SK-N-SH (cell line): ENCODE results near the gene STK39. TPM values are rescaled to one million over a fixed set of nuclear protein-coding genes. Genes with fewer than 3 reads are reported as not detected.

Experiments used
- CTCF ChIA-PET: fragments of 300-600, 350-600 bp; formaldehyde crosslinking; extraction: SDS; loops from one replicate; lab custom pipeline; 2021; lab: Yijun Ruan, JAX
- POLR2A ChIA-PET: fragments of 350-600 bp; sonication (Branson Sonifier 250); formaldehyde crosslinking; extraction: SDS; loops from one replicate; lab custom pipeline; 2020; ENCODE audit warnings: antibody characterized with exemption, inconsistent platforms; lab: Yijun Ruan, JAX
- DNase-seq: peaks from one replicate; pipeline ENCODE4 v3.0.0; 2012
- H2AFZ ChIP-seq: fragments of 200-600 bp; sonication (generic); 2 replicates; pipeline ENCODE4 v1.8.1; 2016; ENCODE audit warnings: antibody characterized with exemption, mild to moderate bottlenecking, low read depth
- H3F3A ChIP-seq: fragments of 200-600 bp; sonication (generic); replicated peaks from 2 replicates; pipeline ENCODE3; 2016; ENCODE audit warnings: antibody characterized with exemption, mild to moderate bottlenecking; ENCODE audit not compliant: insufficient read depth
- H3K27ac ChIP-seq, 2 experiments: fragments of 200-500 bp in 1 of 2; fragments of 200-600 bp in 1 of 2; sonication (Bioruptor generic) in 1 of 2; sonication (generic), shearing (Covaris generic) in 1 of 2; 2 replicates each; pipeline versions ENCODE4 v1.5.1 to v1.6.1; 2014 to 2016; ENCODE audit warnings: low read depth in 2 of 2, inconsistent platforms in 1 of 2, low read length in 1 of 2, mild to moderate bottlenecking in 1 of 2, mixed read lengths in 1 of 2
- H3K27me3 ChIP-seq: fragments of 200-600 bp; sonication (generic), shearing (Covaris generic); 2 replicates; pipeline ENCODE4 v1.6.1; 2016; ENCODE audit warnings: mixed run types; ENCODE audit not compliant: insufficient read depth
- H3K36me3 ChIP-seq, 2 experiments: fragments of 200-500 bp in 1 of 2; fragments of 200-600 bp in 1 of 2; sonication (Bioruptor generic) in 1 of 2; sonication (generic) in 1 of 2; replicated peaks in 1 of 2; 2 replicates each; pipeline versions ENCODE3 to v1.5.1; 2014 to 2016; ENCODE audit warnings: low read length in 1 of 2, mild to moderate bottlenecking in 1 of 2; ENCODE audit not compliant: insufficient read depth in 2 of 2, control insufficient read depth in 1 of 2
- H3K4me1 ChIP-seq, 2 experiments: fragments of 200-500 bp in 1 of 2; fragments of 200-600 bp in 1 of 2; sonication (Bioruptor generic) in 1 of 2; sonication (generic), shearing (Covaris generic) in 1 of 2; 2 replicates each; pipeline versions ENCODE4 v1.5.1 to v1.6.1; 2014 to 2016; ENCODE audit warnings: low read depth in 1 of 2, low read length in 1 of 2, mixed run types in 1 of 2; ENCODE audit not compliant: insufficient read depth in 2 of 2, control insufficient read depth in 1 of 2
- H3K4me2 ChIP-seq: fragments of 200-600 bp; sonication (generic), shearing (Covaris generic); 2 replicates; pipeline ENCODE4 v1.6.1; 2017; ENCODE audit warnings: mixed run types
- H3K4me3 ChIP-seq, 2 experiments: fragments of 200-500 bp in 1 of 2; fragments of 200-600 bp in 1 of 2; sonication (Bioruptor generic) in 1 of 2; sonication (generic), shearing (Covaris generic) in 1 of 2; 2 replicates each; pipeline versions ENCODE4 v1.5.1 to v1.8.1; 2014 to 2016; ENCODE audit warnings: low read depth in 2 of 2, inconsistent platforms in 1 of 2, low read length in 1 of 2, mild to moderate bottlenecking in 1 of 2, mixed read lengths in 1 of 2, moderate library complexity in 1 of 2
- H3K79me2 ChIP-seq: fragments of 200-600 bp; sonication (generic); 2 replicates; pipeline ENCODE4 v1.8.1; 2017; ENCODE audit warnings: mild to moderate bottlenecking; ENCODE audit not compliant: insufficient read depth
- H3K9ac ChIP-seq: fragments of 200-600 bp; sonication (generic); 2 replicates; pipeline ENCODE4 v1.6.1; 2017; ENCODE audit warnings: mixed run types
- H3K9me2 ChIP-seq: fragments of 200-600 bp; sonication (generic); 2 replicates; pipeline ENCODE4 v1.6.1; 2017; ENCODE audit warnings: mixed run types
- H3K9me3 ChIP-seq: fragments of 200-600 bp; sonication (generic); 2 replicates; pipeline ENCODE4 v1.6.1; 2017; ENCODE audit warnings: mixed run types, mild to moderate bottlenecking, moderate library complexity
- H4K20me1 ChIP-seq: fragments of 200-600 bp; sonication (generic); 2 replicates; pipeline ENCODE4 v1.6.1; 2017; ENCODE audit warnings: mild to moderate bottlenecking, mixed run types; ENCODE audit not compliant: insufficient read depth
- CTCF ChIP-seq: fragments of 200-600 bp; sonication (generic); IDR thresholded peaks from 2 replicates; pipeline ENCODE4 v1.6.1; 2017; ENCODE audit warnings: antibody characterized with exemption, mild to moderate bottlenecking, moderate library complexity
- EP300 ChIP-seq, 2 experiments: IDR thresholded peaks; 2 replicates each; pipeline versions ENCODE4 v1.4.0 to v1.6.1; 2012; ENCODE audit warnings: borderline replicate concordance in 1 of 2, low read depth in 1 of 2, low read length in 1 of 2
- EZH2phosphoT487 ChIP-seq: fragments of 200-600 bp; sonication (generic); IDR thresholded peaks from 2 replicates; pipeline ENCODE4 v1.6.1; 2017; ENCODE audit warnings: low read depth, mixed run types, mild to moderate bottlenecking, antibody characterized with exemption, moderate library complexity, borderline replicate concordance
- FOSL2 ChIP-seq: IDR thresholded peaks from 2 replicates; pipeline ENCODE4 v1.4.0; 2012; ENCODE audit warnings: low read depth, mild to moderate bottlenecking, moderate library complexity, borderline replicate concordance
- FOXM1 ChIP-seq: IDR thresholded peaks from 2 replicates; pipeline ENCODE4 v1.4.0; 2012; ENCODE audit warnings: low read depth, mild to moderate bottlenecking
- JUND ChIP-seq: IDR thresholded peaks from 2 replicates; pipeline ENCODE4 v1.4.0; 2012
- MAX ChIP-seq: IDR thresholded peaks from 2 replicates; pipeline ENCODE4 v1.4.0; 2012; ENCODE audit warnings: low read depth
- NFIC ChIP-seq: IDR thresholded peaks from 2 replicates; pipeline ENCODE4 v1.4.0; 2012; ENCODE audit warnings: borderline replicate concordance
- RFX5 ChIP-seq: IDR thresholded peaks from 2 replicates; pipeline ENCODE4 v1.6.1; 2012; ENCODE audit warnings: mild to moderate bottlenecking, improper control_type of control experiment, low read length
- TCF12 ChIP-seq: IDR thresholded peaks from 2 replicates; pipeline ENCODE4 v1.4.0; 2012
- TEAD4 ChIP-seq: IDR thresholded peaks from 2 replicates; pipeline ENCODE4 v1.4.0; 2012; ENCODE audit warnings: mild to moderate bottlenecking, borderline replicate concordance; ENCODE audit not compliant: insufficient read depth
- YY1 ChIP-seq: IDR thresholded peaks from 2 replicates; pipeline ENCODE4 v1.4.0; 2012; ENCODE audit warnings: low read depth, mild to moderate bottlenecking
- WGBS: methylation state at CpG from one replicate; pipeline ENCODE4 v1.1.6; 2017; ENCODE audit warnings: low lambda C conversion rate; 5-methylcytosine and 5-hydroxymethylcytosine counted together
- polyA plus RNA-seq, 3 experiments: library from polyadenylated mRNA; depleted of rRNA; stranded (reverse); fragments of >200 nt; gene quantifications; 2 replicates each; pipeline ENCODE4 v1.2.3, GENCODE V29; 2012

Gene STK39
- polyA plus RNA-seq, 1 of the 3 experiments (the other 2 are of a cell fraction): 9.6 TPM

GRCh38 chr2:168222088-168222487 is 25.3 kb downstream of the STK39 start:
- ChIA-PET CTCF (no interaction called here), POLR2A (no interaction called here)
- Histone ChIP-seq H4K20me1 (0 out of 2 replicates have a peak, but pooled peaks cover under 1% of the 10 kb centered on the region), H3K79me2 (peaks cover 65% of the 10 kb centered on the region), H3K4me3 (no peak overlapping the region), H3K9me3 (no peaks in the 10 kb centered on the region), H2AFZ (no peak overlapping the region), H3F3A (peaks cover 9% of the 10 kb centered on the region), H3K36me3 (no peaks in the 10 kb centered on the region), H3K4me1 (peaks cover 0 to 6% of the 10 kb centered on the region in 2 experiments; a peak in 3 of 4 replicates), H3K27ac (no peak overlapping the region), H3K9ac (no peak overlapping the region), H3K4me2 (no peak overlapping the region), H3K27me3 (no peaks in the 10 kb centered on the region), H3K9me2 (no peaks in the 10 kb centered on the region)
- 98% methylated on average over 3 of the region's 3 CpGs for WGBS
- TF ChIP-seq JUND: no peak
- TF ChIP-seq TCF12: no peak
- no peak for TF ChIP-seq YY1
- no peak for TF ChIP-seq MAX
- no peak for DNase-seq

- no peak overlapping the region for H2AFZ ChIP-seq
- H3F3A ChIP-seq: peaks cover 9% of the 10 kb centered on the region
- H3K79me2 ChIP-seq: peaks cover 63% of the 10 kb centered on the region
- WGBS: 80% methylated on average over 11 of the region's 11 CpGs
- ChIA-PET CTCF (no interaction called here), POLR2A (no interaction called here)
- H3K9me3 ChIP-seq: no peaks in the 10 kb centered on the region
- DNase-seq: no peak
- H3K27me3 ChIP-seq: no peaks in the 10 kb centered on the region
- H3K4me3 ChIP-seq: no peak overlapping the region
- H4K20me1 ChIP-seq: peaks cover 7% of the 10 kb centered on the region; the same call in 1 of the 2 replicates
- H3K4me1 ChIP-seq: peaks cover under 1 to 12% of the 10 kb centered on the region in 2 experiments
- no peaks in the 10 kb centered on the region for H3K9me2 ChIP-seq
- TF ChIP-seq NFIC (peak; percentile 22; the same call in 1 of the 2 replicates), CTCF (no peak), MAX (no peak), FOXM1 (no peak), YY1 (no peak), EP300 (IDR thresholded peaks at IDR 0.05; ENCODE audit: borderline replicate concordance in 1 of 2, low read depth in 1 of 2, low read length in 1 of 2) (0 out of 4 replicates have a peak, but pooled peaks of 1 of the 2 experiments have one; percentile 21), EZH2phosphoT487 (no peak), TEAD4 (no peak), RFX5 (no peak), FOSL2 (no peak)
- 0 out of 2 replicates have a peak overlapping the region, but pooled peaks have one; percentile 24 for H3K4me2 ChIP-seq
- H3K27ac ChIP-seq: peak overlapping the region in 1 of 2 experiments; percentile 51; a peak in 3 of 4 replicates
- H3K9ac ChIP-seq: no peak overlapping the region
- H3K36me3 ChIP-seq: no peaks in the 10 kb centered on the region
Observed at GRCh38 chr2:168220965-168221819, 26.2 kb downstream of the STK39 start.
